Spleen (tissue), 7 donors: ENCODE results near the gene SHANK2.

Experiments
- POLR2A ChIP-seq, 3 donors: fragments of 450-650 bp; IDR thresholded peaks; one replicate each; pipeline ENCODE4 v1.5.1; 2017; ENCODE audit warnings: antibody characterized with exemption in 3 of 3, mild to moderate bottlenecking in 1 of 3
- POLR2AphosphoS5 ChIP-seq, 3 donors: sonication (generic); formaldehyde crosslinking; IDR thresholded peaks; one replicate each; pipeline ENCODE4 v1.5.1; 2017; ENCODE audit warnings: antibody characterized with exemption in 3 of 3
- TF ChIP-seq, protein P1 (sequence below), 11 experiments: fragments of 200-600 bp in 7 of 11; fragments of 450-650 bp in 4 of 11; sonication (generic) in 4 of 11; IDR thresholded peaks in 8 of 11; conservative IDR thresholded peaks in 3 of 11; 1 replicate in 7 of 11; 2 replicates in 4 of 11; pipeline versions ENCODE4 v1.4.0 to v1.8.0; 2016 to 2021; ENCODE audit warnings: antibody characterized with exemption in 11 of 11, inconsistent platforms in 4 of 11, mild to moderate bottlenecking in 1 of 11
- donor health status: DM: no; HTN: no; CAD: no; lungs with moderate emphysema.
- donor health status: DM: no; HTN: no; CAD: no.
- donor health status: DM: no; HTN: no; CAD: no.

- TF ChIP-seq, protein P1, sequence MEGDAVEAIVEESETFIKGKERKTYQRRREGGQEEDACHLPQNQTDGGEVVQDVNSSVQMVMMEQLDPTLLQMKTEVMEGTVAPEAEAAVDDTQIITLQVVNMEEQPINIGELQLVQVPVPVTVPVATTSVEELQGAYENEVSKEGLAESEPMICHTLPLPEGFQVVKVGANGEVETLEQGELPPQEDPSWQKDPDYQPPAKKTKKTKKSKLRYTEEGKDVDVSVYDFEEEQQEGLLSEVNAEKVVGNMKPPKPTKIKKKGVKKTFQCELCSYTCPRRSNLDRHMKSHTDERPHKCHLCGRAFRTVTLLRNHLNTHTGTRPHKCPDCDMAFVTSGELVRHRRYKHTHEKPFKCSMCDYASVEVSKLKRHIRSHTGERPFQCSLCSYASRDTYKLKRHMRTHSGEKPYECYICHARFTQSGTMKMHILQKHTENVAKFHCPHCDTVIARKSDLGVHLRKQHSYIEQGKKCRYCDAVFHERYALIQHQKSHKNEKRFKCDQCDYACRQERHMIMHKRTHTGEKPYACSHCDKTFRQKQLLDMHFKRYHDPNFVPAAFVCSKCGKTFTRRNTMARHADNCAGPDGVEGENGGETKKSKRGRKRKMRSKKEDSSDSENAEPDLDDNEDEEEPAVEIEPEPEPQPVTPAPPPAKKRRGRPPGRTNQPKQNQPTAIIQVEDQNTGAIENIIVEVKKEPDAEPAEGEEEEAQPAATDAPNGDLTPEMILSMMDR (IDR thresholded peaks at IDR 0.05 in 8 of 11, conservative IDR thresholded peaks at IDR 0.05 in 3 of 11) = no peak
- TF ChIP-seq POLR2A (IDR thresholded peaks at IDR 0.05) (no peak), POLR2AphosphoS5 (IDR thresholded peaks at IDR 0.05) (no peak)
These were observed 42.6 kb upstream of the SHANK2 start for GRCh38 chr11:71294846-71295600.
